Daoy (cell line): ENCODE data around the gene SIGLEC6. TPM values are rescaled to one million over a fixed set of nuclear protein-coding genes. Genes with fewer than 3 reads are reported as not detected.
A peak's percentile ranks its signal among the peaks of the same experiment; 100 is the strongest.
"Not testable (repeated sequence)": the region's sequence is repeated elsewhere in the genome, so short reads cannot be mapped to it uniquely, and the experiment has no call there.

ENCODE experiments used
- DNase-seq: peaks from one replicate; pipeline ENCODE4 v3.0.0-alpha.2; 2015; ENCODE audit warnings: low read depth
- total RNA-seq: library from RNA; depleted of rRNA; stranded (reverse); fragments of >200 nt; shearing (Covaris generic); gene quantifications from 2 replicates; pipeline ENCODE4 v1.2.3, GENCODE V29; 2014

SIGLEC6 gene
- total RNA-seq, 1 experiment from 2014 or later: not detected

DNA sequence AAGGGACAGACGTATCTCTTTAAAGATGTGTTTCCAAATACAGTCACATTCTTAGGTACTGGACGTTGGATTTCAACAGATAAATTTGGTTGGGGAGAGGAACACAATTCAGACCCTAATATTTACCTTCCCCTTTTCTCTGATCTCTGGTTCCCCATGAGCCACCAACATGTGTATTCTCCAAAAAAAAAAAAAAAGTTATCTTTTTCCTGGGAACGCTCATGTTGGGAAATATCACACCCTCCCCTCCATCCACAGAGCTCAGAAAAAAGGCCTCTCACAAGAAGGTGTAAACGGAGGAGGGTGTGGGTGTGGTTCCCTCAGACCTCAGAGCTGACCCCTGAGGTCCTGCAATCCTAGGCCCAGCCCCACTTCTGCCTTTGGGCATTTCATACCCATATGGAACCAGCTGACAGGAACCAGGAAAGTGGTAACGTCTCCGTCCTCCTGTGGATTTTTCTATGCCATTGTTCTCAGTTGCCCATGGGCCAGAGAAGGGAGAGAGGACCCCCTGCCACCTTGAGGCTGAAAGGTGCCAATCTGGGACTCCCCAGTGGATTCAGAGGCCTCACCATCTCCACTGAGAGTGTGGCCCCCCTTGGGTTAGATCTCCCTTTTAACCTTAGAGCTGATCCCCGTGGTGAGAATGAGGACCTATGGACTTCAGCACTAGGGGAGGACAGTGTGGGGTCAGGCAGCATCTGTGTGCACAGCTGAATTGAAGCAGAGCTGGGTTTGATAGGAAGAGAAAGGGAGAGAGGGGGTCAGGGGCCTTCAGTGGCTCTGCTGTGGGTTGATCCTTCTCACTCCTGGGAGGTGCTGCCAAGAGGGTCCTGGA is 21.4 kb downstream of the SIGLEC6 start:
- DNase-seq: no peak

DNA sequence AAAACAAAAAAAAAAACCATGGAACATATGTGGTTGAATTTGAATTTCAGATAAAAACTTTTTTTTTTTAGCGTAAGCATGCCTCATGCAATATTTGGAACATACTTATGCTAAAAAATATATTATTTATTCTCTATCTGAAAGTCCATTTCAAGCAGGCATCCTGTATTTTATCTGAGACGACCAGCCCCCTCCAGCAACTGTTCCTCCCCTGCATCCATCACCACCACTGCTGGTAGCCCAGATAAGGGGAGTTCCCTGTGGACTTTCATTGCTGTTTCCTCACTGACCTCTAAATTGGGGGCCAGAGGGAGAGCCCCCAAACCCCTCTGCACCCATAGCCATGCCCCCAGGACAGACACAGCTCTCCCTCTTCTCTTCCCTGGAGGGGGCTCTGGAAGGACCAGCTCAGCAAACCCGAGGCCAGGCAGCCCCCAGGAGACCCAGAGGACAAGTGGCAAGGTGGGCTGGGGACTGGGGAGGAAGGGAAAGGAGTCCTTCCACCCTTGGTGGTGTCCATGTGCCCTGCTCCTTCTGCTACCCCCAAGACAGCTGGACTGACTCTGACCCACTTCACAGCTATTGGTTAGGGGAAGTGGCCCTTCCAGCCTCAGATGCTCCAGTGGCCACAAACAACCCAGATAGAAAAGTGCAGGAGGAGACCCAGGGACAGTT is 23.3 kb downstream of the SIGLEC6 start:
- no peak for DNase-seq

DNA sequence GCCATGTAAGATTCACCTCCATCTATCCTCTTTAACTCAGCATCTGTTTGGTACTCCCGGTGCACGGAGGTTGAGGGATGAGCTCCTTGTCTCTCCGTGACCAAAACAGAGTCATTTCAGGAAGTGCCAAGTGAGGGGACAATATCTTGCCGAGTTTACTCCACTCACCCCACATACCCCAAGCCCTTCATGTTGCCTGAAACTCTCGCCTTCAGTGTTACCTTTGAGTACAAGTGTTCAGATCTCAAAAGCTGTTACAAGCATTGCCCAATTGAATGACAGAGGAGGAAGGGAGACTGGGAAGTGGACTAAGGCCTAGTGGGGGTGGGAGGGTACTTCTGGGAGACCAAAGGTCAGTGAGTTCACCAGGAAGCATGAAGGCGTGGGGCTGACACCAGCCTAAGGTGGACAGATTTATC is 23.8 kb downstream of the SIGLEC6 start:
- DNase-seq: no peak

DNA sequence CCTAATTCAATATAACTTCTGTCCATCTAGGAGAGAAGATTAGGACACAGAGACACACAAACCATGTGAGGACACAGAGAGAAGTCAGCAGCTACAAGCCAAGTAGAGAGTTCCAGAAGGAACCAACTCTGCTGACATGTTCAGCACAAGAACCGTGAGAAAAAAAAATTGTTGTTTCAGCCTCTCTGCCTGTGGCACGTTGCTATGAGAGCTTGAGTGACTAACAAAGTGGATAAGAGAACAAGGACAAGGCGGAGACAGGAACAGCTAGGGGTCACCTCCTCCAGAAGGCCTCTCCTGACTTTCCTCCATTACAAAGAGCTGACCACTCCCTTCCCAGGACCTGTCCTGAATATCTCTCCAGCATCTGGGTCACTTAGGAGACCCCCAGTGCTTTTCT is 24.3 kb downstream of the SIGLEC6 start:
- no peak for DNase-seq

DNA sequence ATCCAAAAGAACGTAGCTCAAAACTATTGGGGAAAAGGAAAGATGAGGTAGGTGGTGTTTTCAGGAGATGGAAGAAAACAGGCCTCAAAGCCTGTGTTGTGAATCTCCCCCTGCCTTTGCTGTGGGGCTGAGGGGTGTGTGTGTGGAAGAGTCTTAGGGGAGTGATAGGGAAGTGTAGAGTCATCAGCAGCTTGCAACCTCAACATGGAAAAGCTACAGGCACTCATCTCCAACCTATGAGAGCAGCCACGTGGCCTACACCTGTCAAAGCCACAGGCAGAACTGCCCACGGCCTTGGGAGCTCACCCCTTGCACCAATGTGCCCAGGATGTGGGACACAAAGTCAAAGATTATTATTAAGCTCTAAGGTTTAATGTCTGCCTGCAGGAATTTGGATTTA is 25.6 kb downstream of the SIGLEC6 start:
- DNase-seq: no peak

DNA sequence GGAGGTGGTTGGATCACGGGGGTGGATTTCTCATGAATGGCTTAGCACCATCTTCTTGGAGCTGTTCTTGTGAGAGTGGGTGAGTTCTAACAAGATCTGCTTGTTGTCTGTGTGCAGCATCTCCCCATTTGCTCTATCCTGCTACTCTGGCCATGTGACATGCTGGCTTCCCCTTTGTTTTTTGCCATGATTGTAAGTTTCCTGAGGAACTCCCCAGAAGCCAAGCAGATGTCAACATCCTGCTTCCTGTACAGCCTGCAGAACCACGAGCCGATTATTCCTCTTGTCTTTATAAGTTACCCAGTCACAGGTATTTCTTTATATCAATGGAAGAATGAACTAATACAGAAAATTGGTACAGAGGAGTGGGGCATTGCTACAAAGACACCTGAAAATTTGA is 27.6 kb downstream of the SIGLEC6 start:
- no peak for DNase-seq

DNA sequence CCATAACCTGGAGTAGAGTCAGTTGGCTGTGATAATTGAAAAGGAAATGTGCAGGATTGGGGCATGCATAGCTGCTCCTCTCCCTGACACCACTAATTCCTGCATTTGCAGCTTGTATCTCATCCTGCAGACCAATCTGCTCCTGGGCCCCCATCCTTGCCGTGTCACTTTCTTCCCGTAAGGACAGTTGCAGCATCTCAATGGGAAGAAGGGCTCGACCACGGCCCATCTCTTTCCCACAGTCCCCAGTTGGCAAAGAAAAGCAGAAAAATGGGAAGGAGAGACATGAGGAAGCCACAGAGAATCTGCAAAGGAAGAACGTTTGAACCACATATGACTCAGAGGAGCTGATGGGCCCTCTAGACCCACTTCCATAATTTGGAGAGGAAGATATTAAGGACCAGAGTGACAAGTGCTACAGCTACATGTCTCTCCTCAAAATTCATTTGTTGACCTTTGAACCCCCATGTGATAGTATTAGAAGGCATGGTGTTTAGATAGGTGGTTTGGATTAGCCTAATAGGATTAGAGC is 28.1 kb downstream of the SIGLEC6 start:
- no peak for DNase-seq

DNA sequence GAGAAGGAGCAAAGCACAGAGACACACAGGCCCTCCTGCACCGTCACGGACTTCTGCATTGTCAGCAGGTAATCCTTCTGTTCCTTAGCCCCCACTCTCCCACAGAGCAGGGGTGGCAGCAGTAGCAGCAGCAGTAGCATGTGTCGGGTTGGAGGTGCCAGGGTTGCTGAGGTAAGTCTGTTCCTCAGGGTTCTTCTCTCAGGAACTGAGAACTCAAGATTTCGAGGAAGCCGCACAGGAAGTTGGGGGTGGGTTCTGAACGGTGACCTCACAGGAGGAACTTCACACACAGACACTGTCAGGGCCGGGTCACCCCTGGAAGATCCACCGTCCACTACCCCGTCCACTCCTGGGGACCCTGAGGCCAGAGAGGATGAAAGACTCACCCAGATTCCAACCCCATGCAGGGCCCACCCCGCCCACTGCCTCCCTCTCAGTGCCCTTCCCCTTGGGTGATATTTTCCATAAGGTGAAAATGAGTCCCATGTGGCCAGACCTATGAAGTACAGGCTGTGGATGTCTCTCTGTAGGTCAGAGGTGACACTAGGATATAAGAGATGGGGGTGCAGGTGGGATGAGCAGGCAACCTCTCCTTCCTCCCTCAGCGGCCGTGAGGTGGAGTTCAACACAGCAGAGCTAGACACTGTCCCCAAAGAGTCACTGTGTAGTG is 29.7 kb downstream of the SIGLEC6 start, which contains the start of gene SIGLEC12:
TSS of gene SIGLEC12 (minus strand) at position 207 of the 670 bp plus-strand sequence. CDS start at position 140, 67 bp downstream.
- DNase-seq: no peak

DNA sequence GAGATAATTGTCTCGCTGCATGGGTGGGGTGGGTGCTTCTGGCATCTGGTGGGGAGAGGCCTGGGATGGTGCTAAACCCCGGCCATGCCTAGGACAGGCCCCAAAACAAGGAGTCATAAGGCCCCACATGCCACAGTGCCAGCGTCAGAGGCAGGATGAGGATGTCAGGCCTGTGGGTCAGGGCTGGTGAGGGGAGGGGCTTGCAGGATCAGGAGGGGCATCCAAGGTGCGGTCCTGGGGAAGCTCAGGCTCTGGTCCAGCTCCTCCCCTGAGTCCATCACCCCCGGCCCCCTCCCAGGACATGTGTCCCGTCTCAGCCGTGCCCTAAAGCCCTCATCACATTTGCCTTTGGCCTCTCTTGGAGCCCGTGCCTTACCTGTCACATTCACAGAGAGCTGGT is 30.5 kb downstream of the SIGLEC6 start:
- not testable (repeated sequence) for DNase-seq

DNA sequence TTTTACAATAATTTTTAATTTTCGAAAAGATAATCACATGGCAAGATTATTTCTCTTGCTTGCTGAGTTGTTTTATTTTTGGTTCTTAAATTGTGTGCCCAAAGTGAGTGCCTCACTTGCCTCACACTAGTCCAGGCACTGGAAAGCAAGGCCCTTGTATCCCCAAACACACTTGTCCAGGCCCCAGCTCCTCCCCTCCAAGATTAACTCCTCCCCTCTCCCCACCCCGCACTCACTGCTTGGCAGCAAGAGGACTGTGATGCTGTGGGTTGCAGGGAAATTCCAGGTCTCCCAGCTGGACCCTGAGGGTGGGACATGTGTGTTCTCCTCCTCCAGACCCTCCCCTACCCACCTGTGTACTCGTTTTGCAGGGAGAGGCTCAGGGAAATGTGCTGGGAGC is 33.8 kb downstream of the SIGLEC6 start:
- no peak for DNase-seq

DNA sequence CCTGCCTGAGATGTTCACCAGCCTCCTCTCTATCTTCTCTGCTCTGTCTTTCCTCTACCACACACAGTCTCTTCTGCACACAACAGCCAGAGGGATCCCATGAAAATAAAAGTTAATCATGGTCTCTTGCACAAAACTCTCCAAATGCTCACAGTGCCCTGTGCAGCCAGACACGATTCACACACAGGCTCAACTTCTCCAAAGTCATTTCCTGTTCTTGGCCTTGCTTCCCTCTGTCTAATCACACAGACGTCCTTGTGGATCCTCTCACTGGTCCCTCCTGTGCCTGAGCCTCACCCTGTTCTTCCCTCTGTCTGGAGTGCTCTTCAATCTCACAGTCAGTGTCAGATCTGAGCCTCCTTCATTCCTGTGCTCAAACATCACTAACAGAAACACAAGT is 37.7 kb downstream of the SIGLEC6 start:
- no peak for DNase-seq

DNA sequence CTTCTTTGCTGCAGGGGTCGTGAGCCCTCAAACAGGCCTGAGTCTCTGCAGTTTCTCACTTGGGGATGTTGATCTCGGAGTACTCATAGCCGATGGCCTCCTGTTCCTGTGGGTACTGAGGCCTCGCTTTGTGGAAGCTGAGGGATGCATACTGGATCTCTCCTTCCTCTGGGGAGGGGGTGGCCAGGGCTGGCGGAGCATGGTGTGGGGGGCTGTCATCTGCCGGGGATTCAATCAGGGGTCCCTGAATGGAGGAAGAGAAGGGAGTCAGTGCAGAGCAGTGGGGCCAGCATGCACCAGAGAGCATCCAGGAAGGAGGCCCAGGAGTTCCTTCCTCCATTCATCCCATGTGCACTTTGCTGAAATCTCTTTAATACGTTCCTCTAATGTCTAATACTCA is 39.9 kb downstream of the SIGLEC6 start:
- DNase-seq: no peak

DNA sequence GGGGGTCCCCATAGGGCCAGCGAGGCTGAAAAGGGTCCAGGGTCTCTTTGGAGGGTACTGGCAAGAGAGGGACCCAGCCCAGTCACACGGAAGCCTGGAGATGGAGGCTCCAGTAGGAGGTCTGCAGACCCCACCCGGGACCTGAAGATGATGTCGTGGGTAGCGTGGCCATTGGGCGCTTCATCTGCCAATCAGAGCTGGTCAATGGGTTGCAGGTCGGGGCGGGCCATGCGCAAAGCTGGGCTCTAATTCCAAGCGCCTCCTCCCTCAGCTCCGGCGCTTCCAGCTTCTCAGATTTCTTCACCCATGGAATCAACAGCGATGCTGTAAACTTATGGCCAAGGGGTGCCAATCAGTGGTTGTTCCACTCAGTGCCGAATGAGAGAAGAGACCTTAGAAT is 40.8 kb downstream of the SIGLEC6 start:
- peak; percentile 17 for DNase-seq

DNA sequence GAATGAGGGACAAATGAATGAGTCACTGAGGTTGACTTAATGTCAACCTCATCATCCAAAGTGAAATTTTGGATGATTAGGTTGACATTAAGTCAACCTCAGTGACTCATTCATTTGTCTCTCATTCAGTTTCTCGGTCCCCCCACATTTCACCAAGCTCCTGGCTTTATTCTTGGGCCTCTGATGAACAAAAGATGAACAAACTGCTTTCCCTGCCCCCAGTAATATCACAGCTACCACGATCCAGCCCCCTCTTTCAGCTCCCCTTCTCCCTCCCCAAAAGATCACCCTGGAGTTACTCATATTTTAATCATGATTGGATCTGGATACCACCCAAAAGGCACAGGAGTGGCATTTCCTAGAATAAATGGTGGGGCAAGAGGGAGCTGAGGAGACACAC is 42.4 kb downstream of the SIGLEC6 start:
- no peak for DNase-seq

DNA sequence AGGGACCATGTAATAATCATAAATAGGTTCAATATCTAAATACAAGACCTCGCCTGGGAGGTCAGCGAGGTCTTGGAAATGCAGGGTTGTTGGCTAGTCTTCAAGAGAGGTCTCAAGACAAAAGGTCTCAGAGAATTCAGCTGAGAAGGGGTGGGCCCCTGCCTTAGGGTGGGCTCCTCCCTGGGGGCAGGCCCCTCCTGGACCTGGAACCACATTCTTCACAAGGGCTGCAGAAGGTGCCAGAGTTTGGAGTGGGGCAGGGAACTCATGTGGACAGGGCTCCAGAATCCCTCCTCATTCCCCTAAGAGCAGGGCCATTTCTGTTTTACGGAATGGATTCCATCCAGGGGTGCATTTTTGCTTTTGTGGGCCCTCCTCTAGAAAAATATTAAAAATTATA is 43.0 kb downstream of the SIGLEC6 start:
- DNase-seq: no peak

DNA sequence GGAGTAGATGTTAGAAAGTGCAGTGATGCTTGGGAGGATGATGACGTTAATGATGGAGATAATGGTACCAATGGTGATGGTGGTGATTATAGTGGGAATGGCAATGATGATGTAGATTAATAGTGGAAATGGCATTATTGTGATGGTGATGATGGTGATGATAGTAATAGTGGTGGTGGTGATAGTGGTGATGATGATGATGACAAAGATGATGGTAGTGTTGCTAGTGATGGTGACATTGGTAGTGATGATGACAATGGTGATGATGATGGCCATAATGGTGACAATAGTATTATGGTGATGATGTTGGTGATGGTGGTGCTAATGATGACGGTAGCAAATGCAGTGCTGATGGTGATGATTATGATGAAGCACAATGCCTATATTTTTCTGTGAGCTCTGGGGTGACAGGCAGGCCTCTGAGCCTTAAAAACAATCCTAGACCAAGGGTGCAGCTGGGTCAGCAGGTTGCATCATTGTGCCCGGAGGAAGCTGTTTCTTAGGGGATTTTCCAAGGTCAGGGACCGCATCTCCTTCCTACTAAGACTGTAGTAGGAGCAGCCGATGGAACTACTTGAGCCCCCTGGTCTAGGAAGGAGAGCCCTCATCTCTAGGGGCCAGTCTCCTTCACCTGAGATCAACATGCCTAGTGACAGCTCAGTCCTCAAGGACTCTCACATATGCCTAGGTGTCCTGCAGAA is 45.4 kb downstream of the SIGLEC6 start:
- no peak for DNase-seq

DNA sequence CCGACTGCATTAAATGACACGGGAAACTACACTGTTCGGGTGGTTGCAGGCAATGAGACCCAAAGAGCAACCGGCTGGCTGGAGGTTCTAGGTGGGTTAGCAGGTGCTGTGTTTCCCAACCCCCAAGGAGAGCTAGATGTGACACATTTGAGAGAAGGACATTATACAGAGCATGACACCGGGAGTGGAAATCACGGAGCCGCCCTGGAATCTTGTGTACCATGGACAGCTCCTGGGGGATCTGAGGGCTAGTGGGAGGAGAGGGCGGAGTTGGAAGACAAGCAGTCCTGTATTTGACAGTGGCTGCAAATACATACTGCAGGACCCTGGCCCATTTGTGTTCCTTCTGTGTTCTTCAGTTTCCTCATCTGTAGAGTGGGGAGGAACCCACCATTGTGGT is 50.9 kb downstream of the SIGLEC6 start:
- peak; percentile 52 for DNase-seq

DNA sequence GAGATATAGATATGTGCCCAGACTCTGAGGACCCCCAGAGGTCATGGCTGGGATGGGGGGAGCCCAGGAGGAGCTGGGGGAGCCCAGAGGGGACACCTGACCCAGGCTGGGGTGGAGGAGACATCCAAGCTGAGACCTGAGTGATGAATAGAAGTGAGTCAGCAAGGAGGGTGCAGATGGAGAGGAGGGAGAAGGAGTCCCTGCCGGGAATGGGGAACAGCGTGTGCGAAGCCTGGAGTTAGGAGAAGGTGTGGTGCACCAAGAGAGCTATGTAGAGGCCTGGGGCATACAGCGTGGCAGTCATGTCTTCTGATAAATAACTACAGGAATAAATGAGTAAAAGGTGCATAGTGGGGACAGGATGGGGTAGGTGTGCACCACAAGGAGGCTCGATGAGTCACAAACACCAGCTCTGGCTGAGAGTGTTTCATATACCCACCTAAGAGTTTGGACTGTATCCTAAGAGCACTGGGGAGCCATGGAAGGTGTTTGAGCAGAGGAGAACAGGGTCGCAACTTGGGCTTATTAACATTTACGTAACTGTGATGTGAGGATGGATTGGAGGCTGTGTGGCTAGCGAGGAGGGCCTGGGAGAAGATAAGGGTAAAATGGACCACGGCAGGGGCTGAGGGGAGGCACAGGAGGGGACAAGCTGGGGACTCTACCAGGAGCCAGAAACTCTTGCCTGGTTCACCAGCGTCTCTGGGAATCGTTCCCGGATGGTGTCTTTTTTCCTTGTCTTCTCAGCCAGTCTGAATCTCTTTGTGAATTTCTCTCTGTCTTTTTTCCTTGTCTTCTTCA is 51.7 kb downstream of the SIGLEC6 start:
- DNase-seq: no peak

DNA sequence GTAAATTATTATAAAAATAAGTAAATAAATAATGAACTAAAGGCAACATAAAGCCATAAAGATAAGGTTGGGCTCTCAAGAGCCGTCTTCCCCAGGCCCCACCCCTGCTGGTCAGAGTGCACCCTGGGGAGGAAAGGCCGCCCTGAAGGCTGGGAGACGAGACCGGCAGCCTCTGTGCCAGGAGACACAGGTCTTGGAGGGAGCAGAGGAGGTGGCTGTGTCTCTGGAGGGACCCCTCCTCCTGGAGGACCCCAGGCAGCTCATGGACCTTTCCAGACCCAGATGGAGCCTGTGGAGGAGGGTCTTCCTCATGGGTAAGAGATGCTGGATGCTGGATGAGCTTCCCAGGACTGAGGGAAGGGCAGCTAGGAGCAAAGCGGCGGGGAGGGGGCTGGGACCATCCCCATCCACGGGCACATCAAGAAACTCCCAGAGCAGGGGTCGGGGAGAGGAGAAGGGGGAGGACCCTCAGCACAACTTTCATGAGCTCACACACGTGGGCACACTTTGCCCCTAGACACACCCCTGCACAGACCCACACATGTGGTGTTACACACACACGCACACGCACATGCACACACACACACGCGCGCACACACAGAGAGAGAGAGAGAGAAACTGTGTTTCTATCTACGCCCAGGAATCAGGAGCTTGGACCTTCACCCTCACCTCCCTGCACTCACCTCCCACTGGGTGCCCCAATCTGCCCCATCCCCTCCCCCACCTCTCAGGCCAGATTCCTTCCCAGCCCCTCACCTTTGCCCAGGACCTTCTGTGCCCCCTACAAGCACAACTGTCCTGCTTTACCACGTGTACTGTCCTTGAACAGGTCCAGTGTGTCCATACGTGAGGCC is 52.9 kb downstream of the SIGLEC6 start, which contains the start of gene CEACAM18:
TSS of gene CEACAM18 (plus strand) at position 159 of the 854 bp plus-strand sequence.
- no peak for DNase-seq

DNA sequence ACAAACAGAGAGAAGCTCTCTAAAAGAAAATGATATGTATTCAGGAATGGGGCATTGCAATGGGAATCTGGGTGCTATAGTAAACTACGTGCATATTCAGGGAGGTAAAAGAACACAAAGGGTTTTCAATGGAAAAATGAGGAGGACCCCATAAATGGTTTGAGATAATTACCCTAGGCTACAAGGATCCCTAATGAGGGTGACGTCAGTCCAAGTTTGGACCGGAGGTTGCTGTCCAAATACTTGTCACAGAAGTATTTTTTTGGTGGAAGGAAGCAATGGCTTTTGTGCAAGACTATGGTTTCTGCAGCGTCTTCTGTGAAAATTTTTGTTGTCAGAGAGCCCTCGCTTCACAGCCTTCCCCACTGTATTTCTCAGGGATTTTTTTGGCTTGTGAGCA is 54.1 kb downstream of the SIGLEC6 start:
- no peak for DNase-seq
